K562 (cell line): Measurements from ENCODE around the gene HK1. TPM values are rescaled to one million over a fixed set of nuclear protein-coding genes. Genes with fewer than 3 reads are reported as not detected.

Experiments used
- ATAC-seq: fragments of 200-7000 bp; cut with Tn5 transposase; 3 replicates; pipeline ENCODE4 v1.9.1; 2020; ENCODE audit warnings: moderate library complexity
- BruUV-seq: library from RNA; stranded (reverse); fragments of 400-500 nt; replicated peaks from 2 replicates; lab custom pipeline; 2021; lab: Mats Ljungman, UMichigan
- CTCF ChIA-PET: fragments of 300-600 bp; formaldehyde crosslinking; extraction: SDS; loops from one replicate; lab custom pipeline; 2021; ENCODE audit warnings: low intra/inter-chr PET ratio; lab: Yijun Ruan, JAX
- POLR2A ChIA-PET: fragments of 300-600, 350-650 bp; sonication (Branson Sonifier 250); formaldehyde crosslinking; extraction: SDS; loops from one replicate; lab custom pipeline; 2021; ENCODE audit warnings: antibody characterized with exemption, inconsistent platforms; lab: Yijun Ruan, JAX
- DNase-seq, 4 experiments: peaks; one replicate each; pipeline versions ENCODE4 v3.0.0 to v3.0.0-alpha.2; 2011 to 2018; ENCODE audit warnings: low spot score in 3 of 4, mixed read lengths in 3 of 4; ENCODE audit errors: extremely low read depth in 1 of 4
- FAIRE-seq: peaks from 2 replicates; lab custom pipeline; 2011; peaks lifted over from hg19 to GRCh38; lab: Jason Lieb, UNC
- H2AFZ ChIP-seq: 2 replicates; pipeline ENCODE4 v1.6.0; 2011; ENCODE audit warnings: low read depth, low read length, control low read depth, inconsistent platforms
- H3K27ac ChIP-seq: fragments of 200-600 bp; 3 replicates; pipeline ENCODE4 v1.8.0; 2011; ENCODE audit warnings: low read depth, mild to moderate bottlenecking, control low read depth, inconsistent platforms, low read length, moderate library complexity, mixed read lengths; ENCODE audit errors: extremely low read depth
- H3K27me3 ChIP-seq, 2 experiments: fragments of 300-600 bp in 1 of 2; 2 replicates in 1 of 2; 3 replicates in 1 of 2; pipeline versions ENCODE4 v1.6.0 to v1.8.0; 2011; ENCODE audit warnings: inconsistent platforms in 2 of 2, low read length in 2 of 2, mild to moderate bottlenecking in 1 of 2, mixed read lengths in 1 of 2, moderate library complexity in 1 of 2; ENCODE audit not compliant: control insufficient read depth in 2 of 2, insufficient read depth in 2 of 2
- H3K36me3 ChIP-seq: fragments of 300-600 bp; 3 replicates; pipeline ENCODE4 v1.8.0; 2011; ENCODE audit warnings: mild to moderate bottlenecking, low read length, inconsistent platforms; ENCODE audit not compliant: control insufficient read depth, insufficient read depth
- H3K4me1 ChIP-seq, 2 experiments: fragments of 200-600 bp in 1 of 2; replicated peaks in 1 of 2; 2 replicates in 1 of 2; 3 replicates in 1 of 2; pipeline versions ENCODE4 v1.5.1 to v1.8.0; 2011; ENCODE audit warnings: inconsistent platforms in 2 of 2, low read length in 2 of 2, mild to moderate bottlenecking in 1 of 2, mixed read lengths in 1 of 2, moderate library complexity in 1 of 2; ENCODE audit not compliant: control insufficient read depth in 2 of 2, insufficient read depth in 2 of 2
- H3K4me2 ChIP-seq: 2 replicates; pipeline ENCODE4 v1.6.1; 2011; ENCODE audit warnings: low read length, control low read depth, inconsistent platforms, mixed read lengths; ENCODE audit not compliant: insufficient read depth
- H3K4me3 ChIP-seq: fragments of 200-600 bp; sonication (generic), shearing (Covaris generic); 2 replicates; pipeline ENCODE4 v1.5.1; 2016; ENCODE audit warnings: control low read depth, inconsistent platforms
- H3K79me2 ChIP-seq: fragments of 200-600 bp; 3 replicates; pipeline ENCODE4 v1.8.0; 2011; ENCODE audit warnings: low read length, inconsistent platforms; ENCODE audit not compliant: control insufficient read depth, insufficient read depth
- H3K9ac ChIP-seq, 2 experiments: 2 replicates each; pipeline versions ENCODE4 v1.6.0 to v1.6.1; 2011; ENCODE audit warnings: low read depth in 2 of 2, low read length in 2 of 2, control low read depth in 1 of 2, inconsistent platforms in 1 of 2, mild to moderate bottlenecking in 1 of 2, mixed read lengths in 1 of 2; ENCODE audit not compliant: insufficient read depth in 1 of 2
- H3K9me1 ChIP-seq: one replicate; pipeline ENCODE4 v1.6.0; 2011; ENCODE audit warnings: inconsistent platforms, mild to moderate bottlenecking, low read length, moderate library complexity; ENCODE audit not compliant: control insufficient read depth, insufficient read depth
- H3K9me3 ChIP-seq: replicated peaks from 2 replicates; pipeline ENCODE4 v1.5.1; 2011; ENCODE audit warnings: low read depth, low read length, inconsistent platforms; ENCODE audit not compliant: control insufficient read depth, insufficient read depth
- H4K20me1 ChIP-seq: replicated peaks from 2 replicates; pipeline ENCODE4 v1.6.1; 2011; ENCODE audit warnings: low read length, inconsistent platforms, mixed read lengths; ENCODE audit not compliant: control insufficient read depth, insufficient read depth
- ASH1L ChIP-seq: fragments of 450-650 bp; IDR thresholded peaks from 2 replicates; pipeline ENCODE4 v1.6.1; 2018; ENCODE audit warnings: borderline replicate concordance, mild to moderate bottlenecking, low read depth; ENCODE audit not compliant: partially characterized antibody
- CCNT2 ChIP-seq: IDR thresholded peaks from 2 replicates; pipeline ENCODE4 v1.6.1; 2011; ENCODE audit warnings: borderline replicate concordance, low read depth, mild to moderate bottlenecking, moderate library complexity, mixed read lengths, low read length; ENCODE audit not compliant: insufficient read length; ENCODE audit errors: extremely low read depth
- CHD2 ChIP-seq: IDR thresholded peaks from 2 replicates; pipeline ENCODE4 v1.6.1; 2011; ENCODE audit warnings: low read depth, low read length
- CSDE1 ChIP-seq, 2 experiments: fragments of 450-650 bp; IDR thresholded peaks; 2 replicates each; pipeline ENCODE4 v1.6.1; 2016; ENCODE audit warnings: mild to moderate bottlenecking in 1 of 2
- FOS ChIP-seq: IDR thresholded peaks from 3 replicates; pipeline ENCODE4 v1.6.1; 2011; ENCODE audit not compliant: insufficient read length; ENCODE audit errors: extremely low read depth
- MAZ ChIP-seq, 2 experiments: fragments of 450-650 bp in 1 of 2; sonication (generic) in 1 of 2; formaldehyde crosslinking; IDR thresholded peaks in 1 of 2; conservative IDR thresholded peaks in 1 of 2; 2 replicates each; pipeline versions ENCODE4 v1.4.0 to v1.5.0; 2020; ENCODE audit warnings: mild to moderate bottlenecking in 1 of 2, missing genetic modification reagents in 1 of 2
- NEUROD1 ChIP-seq: fragments of 150-350 bp; IDR thresholded peaks from 2 replicates; pipeline ENCODE4 v1.6.1; 2014; ENCODE audit warnings: borderline replicate concordance, low read length, low read depth; ENCODE audit not compliant: partially characterized antibody
- NFYB ChIP-seq: IDR thresholded peaks from 2 replicates; pipeline ENCODE4 v1.6.1; 2011; ENCODE audit warnings: mild to moderate bottlenecking, moderate library complexity; ENCODE audit not compliant: insufficient read length; ENCODE audit errors: extremely low read depth
- RB1 ChIP-seq: fragments of 450-650 bp; IDR thresholded peaks from 2 replicates; pipeline ENCODE4 v1.6.1; 2017; ENCODE audit warnings: low read depth, mild to moderate bottlenecking
- RBM25 ChIP-seq: fragments of 200-400 bp; formaldehyde crosslinking; IDR thresholded peaks from 2 replicates; pipeline ENCODE4 v1.6.1; 2018; ENCODE audit warnings: low read length, low read depth, moderate library complexity; ENCODE audit not compliant: severe bottlenecking
- STAG1 ChIP-seq: sonication (generic); formaldehyde crosslinking; IDR thresholded peaks from 2 replicates; pipeline ENCODE4 v1.5.0; 2020; ENCODE audit warnings: missing genetic modification reagents, borderline replicate concordance
- ZC3H11A ChIP-seq: IDR thresholded peaks from 2 replicates; pipeline ENCODE4 v1.6.1; 2012; ENCODE audit warnings: low read depth, low read length, improper control_type of control experiment
- ZNF41 ChIP-seq: fragments of 250-450 bp; sonication (Bioruptor Pico); conservative IDR thresholded peaks from 2 replicates; pipeline ENCODE4 v1.4.0; 2020; ENCODE audit warnings: mild to moderate bottlenecking
- WGBS: fragments of 100-300 bp; shearing (Covaris generic); methylation state at CpG from one replicate; pipeline ENCODE4 v1.1.6; 2016; ENCODE audit warnings: low coverage, mixed read lengths; ENCODE audit not compliant: insufficient coverage; ENCODE audit errors: missing lambda C conversion rate; 5-methylcytosine and 5-hydroxymethylcytosine counted together
- in situ Hi-C: fragments of 300-500 bp; cut with MboI; formaldehyde crosslinking; loops from 4 replicates; pipeline ENCODE4 v1.15.0; 2018; ENCODE audit warnings: inconsistent platforms, mixed read lengths
- intact Hi-C: fragments of 100-400 bp; cut with micrococcal nuclease; formaldehyde crosslinking; loops from 2 replicates; pipeline ENCODE4 v1.14.2; 2022
- polyA plus RNA-seq, 8 experiments: library from polyadenylated mRNA; depleted of rRNA in 4 of 8; stranded (reverse) in 5 of 8; unstranded in 3 of 8; fragments of >200 nt; fragmentation: Nextera tagmentation in 2 of 8; fragmentation: Illumina TruSeq in 1 of 8; extraction: Ambion mirVana in 2 of 8; extraction: Trizol in 1 of 8; gene quantifications; 2 replicates each; pipeline versions ENCODE4 v1.2.1 to v1.2.3, GENCODE V29; 2011 to 2014; ENCODE audit warnings: inconsistent platforms in 1 of 8, missing spikeins in 1 of 8
- total RNA-seq, 7 experiments: library from RNA; depleted of rRNA in 6 of 7; stranded (reverse); fragments of >200 nt in 6 of 7; fragmentation: Illumina TruSeq in 2 of 7; extraction: Trizol in 2 of 7; gene quantifications; 2 replicates each; pipeline versions ENCODE4 v1.2.1 to v1.2.3, GENCODE V29; 2011 to 2021; ENCODE audit warnings: low replicate concordance in 1 of 7
- TF ChIP-seq, protein P1 (sequence below): fragments of 250-450 bp; sonication (Bioruptor Pico); IDR thresholded peaks from 2 replicates; pipeline ENCODE4 v1.5.1; 2021; ENCODE audit warnings: mild to moderate bottlenecking
- TF ChIP-seq, protein P2 (sequence below), 2 experiments: IDR thresholded peaks; 2 replicates each; pipeline ENCODE4 v1.6.1; 2011; ENCODE audit warnings: borderline replicate concordance in 1 of 2, control low read depth in 1 of 2, low read depth in 1 of 2, low read length in 1 of 2, mild to moderate bottlenecking in 1 of 2, mixed read lengths in 1 of 2, moderate library complexity in 1 of 2; ENCODE audit not compliant: insufficient read depth in 1 of 2, insufficient read length in 1 of 2, poor library complexity in 1 of 2, severe bottlenecking in 1 of 2; ENCODE audit errors: extremely low read depth in 1 of 2
- TF ChIP-seq, protein P3 (sequence below): fragments of 250-450 bp; sonication (Bioruptor Pico); IDR thresholded peaks from 2 replicates; pipeline ENCODE4 v1.4.0; 2020; ENCODE audit warnings: mild to moderate bottlenecking

The HK1 gene
- total and polyA plus RNA-seq, 9 of the 15 experiments (the other 6 are each of a cell fraction or from before 2014, with no cell fraction given), result 29.2 to 444 (median 193) TPM

DNA sequence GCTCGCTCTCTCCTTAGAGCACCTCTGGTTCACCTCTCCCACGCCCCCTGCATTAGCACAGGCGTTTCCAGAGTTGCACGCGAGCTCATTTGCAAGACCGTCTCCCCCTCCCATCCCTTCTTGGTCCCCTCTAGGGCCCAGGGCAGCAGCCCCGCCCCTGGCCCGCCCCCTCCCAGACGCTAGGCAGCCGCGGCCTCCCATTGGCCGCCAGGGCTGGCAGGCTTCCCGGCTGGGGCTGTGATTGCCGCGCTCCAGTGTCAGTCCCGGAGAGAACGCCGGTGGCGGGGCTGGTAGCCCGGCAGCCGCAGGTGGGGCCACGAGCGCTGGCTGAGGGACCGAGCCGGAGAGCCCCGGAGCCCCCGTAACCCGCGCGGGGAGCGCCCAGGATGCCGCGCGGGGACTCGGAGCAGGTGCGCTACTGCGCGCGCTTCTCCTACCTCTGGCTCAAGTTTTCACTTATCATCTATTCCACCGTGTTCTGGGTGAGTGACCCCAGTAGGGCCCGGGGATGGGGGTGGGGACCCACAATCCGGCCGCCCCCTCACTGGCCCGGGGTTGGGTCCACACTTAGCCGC lies 173.0 kb downstream of the HK1 start, which contains the start of gene TSPAN15:
TSPAN15 (plus strand) TSS at position 257 of the 575 bp plus-strand sequence; CDS start at position 387, 130 bp downstream.
- DNase-seq, result peak; percentile 78 to 95 (median 88)
- peak; percentile 97 for ATAC-seq
- Histone ChIP-seq H3K9me1 (no peaks in the 10 kb centered on the region), H3K4me2 (peak within 1 kb of the TSS; percentile 19; the same call in 1 of the 2 replicates), H3K27ac (no peak within 1 kb of the TSS), H3K4me1 (peaks cover 11 to 13% of the 10 kb centered on the region in 2 experiments), H3K4me3 (peak within 1 kb of the TSS; percentile 12), H3K9me3 (no peaks in the 10 kb centered on the region), H3K27me3 (0 out of 5 replicates have a peak, but pooled peaks cover 0 to 9% of the 10 kb centered on the region in 2 experiments), H3K9ac (no peak within 1 kb of the TSS), H2AFZ (peak within 1 kb of the TSS; percentile 29), H3K79me2 (no peaks in the 10 kb centered on the region), H3K36me3 (no peaks in the 10 kb centered on the region), H4K20me1 (no peaks in the 10 kb centered on the region)
- FAIRE-seq, result no peak
- intact Hi-C loops (no loop called here), in situ Hi-C loops (no loop called here)
- ChIA-PET CTCF (no interaction called here), POLR2A (interaction anchor here (1.3 to 1.8 kb wide), 2 partner anchors 12 kb away, joined by 5 to 6 read pairs; no protein-coding TSS in a partner anchor)
- no TSS peak for BruUV-seq
- 14% methylated on average over 44 of the region's 45 CpGs for WGBS
- TF ChIP-seq FOS, result peak; percentile 85
- TF ChIP-seq, protein P1, sequence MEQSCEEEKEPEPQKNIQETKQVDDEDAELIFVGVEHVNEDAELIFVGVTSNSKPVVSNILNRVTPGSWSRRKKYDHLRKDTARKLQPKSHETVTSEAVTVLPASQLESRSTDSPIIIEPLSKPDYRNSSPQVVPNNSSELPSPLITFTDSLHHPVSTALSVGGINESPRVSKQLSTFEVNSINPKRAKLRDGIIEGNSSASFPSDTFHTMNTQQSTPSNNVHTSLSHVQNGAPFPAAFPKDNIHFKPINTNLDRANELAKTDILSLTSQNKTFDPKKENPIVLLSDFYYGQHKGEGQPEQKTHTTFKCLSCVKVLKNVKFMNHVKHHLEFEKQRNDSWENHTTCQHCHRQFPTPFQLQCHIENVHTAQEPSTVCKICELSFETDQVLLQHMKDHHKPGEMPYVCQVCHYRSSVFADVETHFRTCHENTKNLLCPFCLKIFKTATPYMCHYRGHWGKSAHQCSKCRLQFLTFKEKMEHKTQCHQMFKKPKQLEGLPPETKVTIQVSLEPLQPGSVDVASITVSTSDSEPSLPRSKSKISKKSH (CRISPR knock-in tag), result no peak
- no peak for TF ChIP-seq ZC3H11A
- no peak for TF ChIP-seq CSDE1 (IDR thresholded peaks at IDR 0.05)
- peak; percentile 81 for TF ChIP-seq NFYB
- TF ChIP-seq, protein P2, sequence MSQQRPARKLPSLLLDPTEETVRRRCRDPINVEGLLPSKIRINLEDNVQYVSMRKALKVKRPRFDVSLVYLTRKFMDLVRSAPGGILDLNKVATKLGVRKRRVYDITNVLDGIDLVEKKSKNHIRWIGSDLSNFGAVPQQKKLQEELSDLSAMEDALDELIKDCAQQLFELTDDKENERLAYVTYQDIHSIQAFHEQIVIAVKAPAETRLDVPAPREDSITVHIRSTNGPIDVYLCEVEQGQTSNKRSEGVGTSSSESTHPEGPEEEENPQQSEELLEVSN (IDR thresholded peaks at IDR 0.05; ENCODE audit: borderline replicate concordance in 1 of 2, extremely low read depth in 1 of 2, insufficient read depth in 1 of 2, insufficient read length in 1 of 2, low read depth in 1 of 2, low read length in 1 of 2, poor library complexity in 1 of 2, severe bottlenecking in 1 of 2), result peak in 1 of 2 experiments; percentile 22
- peak; percentile 37 for TF ChIP-seq CCNT2
- TF ChIP-seq RBM25, result peak; percentile 99
- no peak for TF ChIP-seq ZNF41 (CRISPR knock-in tag)
- TF ChIP-seq NEUROD1, result peak; percentile 75
- peak in 1 of 2 experiments; percentile 41; a peak in 2 of 4 replicates for TF ChIP-seq MAZ (CRISPR knock-in tag; conservative IDR thresholded peaks at IDR 0.05 in 1 of 2, IDR thresholded peaks at IDR 0.05 in 1 of 2)
- TF ChIP-seq, protein P3, sequence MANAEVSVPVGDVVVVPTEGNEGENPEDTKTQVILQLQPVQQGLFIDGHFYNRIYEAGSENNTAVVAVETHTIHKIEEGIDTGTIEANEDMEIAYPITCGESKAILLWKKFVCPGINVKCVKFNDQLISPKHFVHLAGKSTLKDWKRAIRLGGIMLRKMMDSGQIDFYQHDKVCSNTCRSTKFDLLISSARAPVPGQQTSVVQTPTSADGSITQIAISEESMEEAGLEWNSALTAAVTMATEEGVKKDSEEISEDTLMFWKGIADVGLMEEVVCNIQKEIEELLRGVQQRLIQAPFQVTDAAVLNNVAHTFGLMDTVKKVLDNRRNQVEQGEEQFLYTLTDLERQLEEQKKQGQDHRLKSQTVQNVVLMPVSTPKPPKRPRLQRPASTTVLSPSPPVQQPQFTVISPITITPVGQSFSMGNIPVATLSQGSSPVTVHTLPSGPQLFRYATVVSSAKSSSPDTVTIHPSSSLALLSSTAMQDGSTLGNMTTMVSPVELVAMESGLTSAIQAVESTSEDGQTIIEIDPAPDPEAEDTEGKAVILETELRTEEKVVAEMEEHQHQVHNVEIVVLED, result no peak
- no peak for TF ChIP-seq STAG1 (CRISPR knock-in tag)
- peak; percentile 68 for TF ChIP-seq ASH1L
- 0 out of 2 replicates have a peak, but pooled peaks have one; percentile 1 for TF ChIP-seq RB1
- peak; percentile 60 for TF ChIP-seq CHD2
